ENCODE measurements around the gene ADNP2. TPM values are rescaled to one million over a fixed set of nuclear protein-coding genes. Genes with fewer than 3 reads are reported as not detected.

ADNP2 gene
- total and polyA plus RNA-seq, 2 experiments from 2014 or later: 19.3 to 66.4 TPM

DNA sequence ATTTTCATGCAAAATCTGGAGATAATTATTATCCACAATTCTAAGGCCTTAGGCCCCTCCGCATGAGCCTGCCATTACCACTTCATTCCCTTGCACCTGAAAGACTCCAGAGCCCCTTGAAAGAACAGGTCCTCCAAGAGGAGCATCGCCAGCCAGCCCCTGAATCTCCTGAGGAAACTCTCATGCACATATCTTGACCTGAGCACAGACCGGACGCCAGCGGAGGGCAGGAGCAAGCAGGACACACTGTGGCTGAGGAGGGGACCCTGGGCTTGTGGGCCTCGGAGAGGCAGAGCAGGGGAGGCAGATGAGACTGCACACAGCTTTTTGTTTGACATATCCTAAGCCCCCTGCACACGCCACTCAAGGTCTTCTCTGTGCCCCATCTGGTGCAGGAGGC is 13.6 kb upstream of the ADNP2 start:
- peaks cover 3% of the 10 kb centered on the region; the same call in 2 of the 3 replicates for H3K9me3 Mint-ChIP-seq
- ATAC-seq (no peak), DNase-seq (ENCODE audit: low spot score) (no peak)
- H3K27ac Mint-ChIP-seq: no peak overlapping the region
- no peaks in the 10 kb centered on the region for H3K27me3 ChIP-seq (ENCODE audit: insufficient read depth)
- H3K36me3 ChIP-seq (ENCODE audit: insufficient read depth): no peaks in the 10 kb centered on the region
- no peak overlapping the region for H3K4me3 ChIP-seq
- TF ChIP-seq STAT1 (IDR thresholded peaks at IDR 0.05; ENCODE audit: unreplicated experiment) (no peak), ZNF114 (CRISPR knock-in tag; IDR thresholded peaks at IDR 0.05) (no peak), EZH2phosphoT487 (IDR thresholded peaks at IDR 0.05; ENCODE audit: unreplicated experiment) (no peak), NANOG (IDR thresholded peaks at IDR 0.05; ENCODE audit: borderline replicate concordance) (no peak), POLR2AphosphoS5 (IDR thresholded peaks at IDR 0.05; ENCODE audit: low read depth) (no peak), ZNF331 (CRISPR knock-in tag; IDR thresholded peaks at IDR 0.05; ENCODE audit: low read depth) (no peak), CREB1 (CRISPR knock-in tag; IDR thresholded peaks at IDR 0.05; ENCODE audit: low read depth) (no peak), JUNB (IDR thresholded peaks at IDR 0.05; ENCODE audit: unreplicated experiment) (no peak), EZH2 (IDR thresholded peaks at IDR 0.05; ENCODE audit: low read depth, unreplicated experiment) (no peak)
- TF ChIP-seq, protein P1, sequence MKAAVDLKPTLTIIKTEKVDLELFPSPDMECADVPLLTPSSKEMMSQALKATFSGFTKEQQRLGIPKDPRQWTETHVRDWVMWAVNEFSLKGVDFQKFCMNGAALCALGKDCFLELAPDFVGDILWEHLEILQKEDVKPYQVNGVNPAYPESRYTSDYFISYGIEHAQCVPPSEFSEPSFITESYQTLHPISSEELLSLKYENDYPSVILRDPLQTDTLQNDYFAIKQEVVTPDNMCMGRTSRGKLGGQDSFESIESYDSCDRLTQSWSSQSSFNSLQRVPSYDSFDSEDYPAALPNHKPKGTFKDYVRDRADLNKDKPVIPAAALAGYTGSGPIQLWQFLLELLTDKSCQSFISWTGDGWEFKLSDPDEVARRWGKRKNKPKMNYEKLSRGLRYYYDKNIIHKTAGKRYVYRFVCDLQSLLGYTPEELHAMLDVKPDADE (IDR thresholded peaks at IDR 0.05): no peak
- TF ChIP-seq, protein P2, sequence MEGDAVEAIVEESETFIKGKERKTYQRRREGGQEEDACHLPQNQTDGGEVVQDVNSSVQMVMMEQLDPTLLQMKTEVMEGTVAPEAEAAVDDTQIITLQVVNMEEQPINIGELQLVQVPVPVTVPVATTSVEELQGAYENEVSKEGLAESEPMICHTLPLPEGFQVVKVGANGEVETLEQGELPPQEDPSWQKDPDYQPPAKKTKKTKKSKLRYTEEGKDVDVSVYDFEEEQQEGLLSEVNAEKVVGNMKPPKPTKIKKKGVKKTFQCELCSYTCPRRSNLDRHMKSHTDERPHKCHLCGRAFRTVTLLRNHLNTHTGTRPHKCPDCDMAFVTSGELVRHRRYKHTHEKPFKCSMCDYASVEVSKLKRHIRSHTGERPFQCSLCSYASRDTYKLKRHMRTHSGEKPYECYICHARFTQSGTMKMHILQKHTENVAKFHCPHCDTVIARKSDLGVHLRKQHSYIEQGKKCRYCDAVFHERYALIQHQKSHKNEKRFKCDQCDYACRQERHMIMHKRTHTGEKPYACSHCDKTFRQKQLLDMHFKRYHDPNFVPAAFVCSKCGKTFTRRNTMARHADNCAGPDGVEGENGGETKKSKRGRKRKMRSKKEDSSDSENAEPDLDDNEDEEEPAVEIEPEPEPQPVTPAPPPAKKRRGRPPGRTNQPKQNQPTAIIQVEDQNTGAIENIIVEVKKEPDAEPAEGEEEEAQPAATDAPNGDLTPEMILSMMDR (conservative IDR thresholded peaks at IDR 0.05; ENCODE audit: low read depth in 2 of 2): no peak
- TF ChIP-seq, protein P3, sequence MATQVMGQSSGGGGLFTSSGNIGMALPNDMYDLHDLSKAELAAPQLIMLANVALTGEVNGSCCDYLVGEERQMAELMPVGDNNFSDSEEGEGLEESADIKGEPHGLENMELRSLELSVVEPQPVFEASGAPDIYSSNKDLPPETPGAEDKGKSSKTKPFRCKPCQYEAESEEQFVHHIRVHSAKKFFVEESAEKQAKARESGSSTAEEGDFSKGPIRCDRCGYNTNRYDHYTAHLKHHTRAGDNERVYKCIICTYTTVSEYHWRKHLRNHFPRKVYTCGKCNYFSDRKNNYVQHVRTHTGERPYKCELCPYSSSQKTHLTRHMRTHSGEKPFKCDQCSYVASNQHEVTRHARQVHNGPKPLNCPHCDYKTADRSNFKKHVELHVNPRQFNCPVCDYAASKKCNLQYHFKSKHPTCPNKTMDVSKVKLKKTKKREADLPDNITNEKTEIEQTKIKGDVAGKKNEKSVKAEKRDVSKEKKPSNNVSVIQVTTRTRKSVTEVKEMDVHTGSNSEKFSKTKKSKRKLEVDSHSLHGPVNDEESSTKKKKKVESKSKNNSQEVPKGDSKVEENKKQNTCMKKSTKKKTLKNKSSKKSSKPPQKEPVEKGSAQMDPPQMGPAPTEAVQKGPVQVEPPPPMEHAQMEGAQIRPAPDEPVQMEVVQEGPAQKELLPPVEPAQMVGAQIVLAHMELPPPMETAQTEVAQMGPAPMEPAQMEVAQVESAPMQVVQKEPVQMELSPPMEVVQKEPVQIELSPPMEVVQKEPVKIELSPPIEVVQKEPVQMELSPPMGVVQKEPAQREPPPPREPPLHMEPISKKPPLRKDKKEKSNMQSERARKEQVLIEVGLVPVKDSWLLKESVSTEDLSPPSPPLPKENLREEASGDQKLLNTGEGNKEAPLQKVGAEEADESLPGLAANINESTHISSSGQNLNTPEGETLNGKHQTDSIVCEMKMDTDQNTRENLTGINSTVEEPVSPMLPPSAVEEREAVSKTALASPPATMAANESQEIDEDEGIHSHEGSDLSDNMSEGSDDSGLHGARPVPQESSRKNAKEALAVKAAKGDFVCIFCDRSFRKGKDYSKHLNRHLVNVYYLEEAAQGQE (IDR thresholded peaks at IDR 0.05; ENCODE audit: unreplicated experiment): no peak
- TF ChIP-seq, protein P4, sequence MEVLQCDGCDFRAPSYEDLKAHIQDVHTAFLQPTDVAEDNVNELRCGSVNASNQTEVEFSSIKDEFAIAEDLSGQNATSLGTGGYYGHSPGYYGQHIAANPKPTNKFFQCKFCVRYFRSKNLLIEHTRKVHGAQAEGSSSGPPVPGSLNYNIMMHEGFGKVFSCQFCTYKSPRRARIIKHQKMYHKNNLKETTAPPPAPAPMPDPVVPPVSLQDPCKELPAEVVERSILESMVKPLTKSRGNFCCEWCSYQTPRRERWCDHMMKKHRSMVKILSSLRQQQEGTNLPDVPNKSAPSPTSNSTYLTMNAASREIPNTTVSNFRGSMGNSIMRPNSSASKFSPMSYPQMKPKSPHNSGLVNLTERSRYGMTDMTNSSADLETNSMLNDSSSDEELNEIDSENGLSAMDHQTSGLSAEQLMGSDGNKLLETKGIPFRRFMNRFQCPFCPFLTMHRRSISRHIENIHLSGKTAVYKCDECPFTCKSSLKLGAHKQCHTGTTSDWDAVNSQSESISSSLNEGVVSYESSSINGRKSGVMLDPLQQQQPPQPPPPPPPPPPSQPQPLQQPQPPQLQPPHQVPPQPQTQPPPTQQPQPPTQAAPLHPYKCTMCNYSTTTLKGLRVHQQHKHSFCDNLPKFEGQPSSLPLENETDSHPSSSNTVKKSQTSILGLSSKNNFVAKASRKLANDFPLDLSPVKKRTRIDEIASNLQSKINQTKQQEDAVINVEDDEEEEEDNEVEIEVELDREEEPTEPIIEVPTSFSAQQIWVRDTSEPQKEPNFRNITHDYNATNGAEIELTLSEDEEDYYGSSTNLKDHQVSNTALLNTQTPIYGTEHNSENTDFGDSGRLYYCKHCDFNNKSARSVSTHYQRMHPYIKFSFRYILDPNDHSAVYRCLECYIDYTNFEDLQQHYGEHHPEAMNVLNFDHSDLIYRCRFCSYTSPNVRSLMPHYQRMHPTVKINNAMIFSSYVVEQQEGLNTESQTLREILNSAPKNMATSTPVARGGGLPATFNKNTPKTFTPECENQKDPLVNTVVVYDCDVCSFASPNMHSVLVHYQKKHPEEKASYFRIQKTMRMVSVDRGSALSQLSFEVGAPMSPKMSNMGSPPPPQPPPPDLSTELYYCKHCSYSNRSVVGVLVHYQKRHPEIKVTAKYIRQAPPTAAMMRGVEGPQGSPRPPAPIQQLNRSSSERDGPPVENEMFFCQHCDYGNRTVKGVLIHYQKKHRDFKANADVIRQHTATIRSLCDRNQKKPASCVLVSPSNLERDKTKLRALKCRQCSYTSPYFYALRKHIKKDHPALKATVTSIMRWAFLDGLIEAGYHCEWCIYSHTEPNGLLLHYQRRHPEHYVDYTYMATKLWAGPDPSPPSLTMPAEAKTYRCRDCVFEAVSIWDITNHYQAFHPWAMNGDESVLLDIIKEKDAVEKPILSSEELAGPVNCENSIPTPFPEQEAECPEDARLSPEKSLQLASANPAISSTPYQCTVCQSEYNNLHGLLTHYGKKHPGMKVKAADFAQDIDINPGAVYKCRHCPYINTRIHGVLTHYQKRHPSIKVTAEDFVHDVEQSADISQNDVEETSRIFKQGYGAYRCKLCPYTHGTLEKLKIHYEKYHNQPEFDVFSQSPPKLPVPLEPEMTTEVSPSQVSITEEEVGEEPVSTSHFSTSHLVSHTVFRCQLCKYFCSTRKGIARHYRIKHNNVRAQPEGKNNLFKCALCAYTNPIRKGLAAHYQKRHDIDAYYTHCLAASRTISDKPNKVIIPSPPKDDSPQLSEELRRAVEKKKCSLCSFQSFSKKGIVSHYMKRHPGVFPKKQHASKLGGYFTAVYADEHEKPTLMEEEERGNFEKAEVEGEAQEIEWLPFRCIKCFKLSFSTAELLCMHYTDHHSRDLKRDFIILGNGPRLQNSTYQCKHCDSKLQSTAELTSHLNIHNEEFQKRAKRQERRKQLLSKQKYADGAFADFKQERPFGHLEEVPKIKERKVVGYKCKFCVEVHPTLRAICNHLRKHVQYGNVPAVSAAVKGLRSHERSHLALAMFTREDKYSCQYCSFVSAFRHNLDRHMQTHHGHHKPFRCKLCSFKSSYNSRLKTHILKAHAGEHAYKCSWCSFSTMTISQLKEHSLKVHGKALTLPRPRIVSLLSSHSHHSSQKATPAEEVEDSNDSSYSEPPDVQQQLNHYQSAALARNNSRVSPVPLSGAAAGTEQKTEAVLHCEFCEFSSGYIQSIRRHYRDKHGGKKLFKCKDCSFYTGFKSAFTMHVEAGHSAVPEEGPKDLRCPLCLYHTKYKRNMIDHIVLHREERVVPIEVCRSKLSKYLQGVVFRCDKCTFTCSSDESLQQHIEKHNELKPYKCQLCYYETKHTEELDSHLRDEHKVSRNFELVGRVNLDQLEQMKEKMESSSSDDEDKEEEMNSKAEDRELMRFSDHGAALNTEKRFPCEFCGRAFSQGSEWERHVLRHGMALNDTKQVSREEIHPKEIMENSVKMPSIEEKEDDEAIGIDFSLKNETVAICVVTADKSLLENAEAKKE (CRISPR knock-in tag; IDR thresholded peaks at IDR 0.05): no peak
- H3K4me3 Mint-ChIP-seq: no peak overlapping the region
- no peaks in the 10 kb centered on the region for H3K4me1 ChIP-seq (ENCODE audit: insufficient read depth)
- H3F3A ChIP-seq (replicated peaks; ENCODE audit: low read depth): no peaks in the 10 kb centered on the region
- no peaks in the 10 kb centered on the region for H3K79me2 ChIP-seq (replicated peaks; ENCODE audit: insufficient read depth)
- H2AFZ ChIP-seq: no peak overlapping the region
- no peak overlapping the region for H3K27ac ChIP-seq (ENCODE audit: low read depth)
- no peaks in the 10 kb centered on the region for H4K20me1 ChIP-seq (replicated peaks; ENCODE audit: insufficient read depth)
- no peaks in the 10 kb centered on the region for H3K9me2 ChIP-seq (ENCODE audit: insufficient read depth)
- no peaks in the 10 kb centered on the region for H3K36me3 Mint-ChIP-seq (ENCODE audit: low read depth)
- H3K4me1 Mint-ChIP-seq: no peaks in the 10 kb centered on the region; the same call in 2 of the 3 replicates
- no peak overlapping the region for H3K4me2 ChIP-seq
- H3K27me3 Mint-ChIP-seq (ENCODE audit: insufficient read depth, low read depth, poor library complexity): no peaks in the 10 kb centered on the region

Data from GM23338 (cell line).